Kasumi-1 (cell line): ENCODE measurements around the gene OTUB1.

ENCODE experiments used
- DNase-seq, 2 experiments: peaks; one replicate each; lab custom pipeline; 2025; lab: John Stamatoyannopoulos, UW

The OTUB1 gene

GRCh38 chr11:63978551-63979239 lies 7.5 kb upstream of the OTUB1 start:
- DNase-seq, result no peak

- no peak for DNase-seq
Observed at GRCh38 chr11:63979426-63979825, 6.8 kb upstream of the OTUB1 start.

- peak; percentile 46 to 54 for DNase-seq
Observed at GRCh38 chr11:63985812-63986155, 454 bp upstream of the OTUB1 start.

GRCh38 chr11:63986932-63987513 lies 785 bp downstream of the OTUB1 start:
- DNase-seq, result no peak

- DNase-seq, result no peak
Observed at GRCh38 chr11:63991558-63991957, 5.3 kb downstream of the OTUB1 start.

- no peak for DNase-seq
Observed at GRCh38 chr11:63993100-63993499, 6.9 kb downstream of the OTUB1 start.

GRCh38 chr11:63993993-63994392 lies 7.8 kb downstream of the OTUB1 start:
- no peak for DNase-seq

- no peak for DNase-seq
Observed at GRCh38 chr11:63996512-63996911, 10.3 kb downstream of the OTUB1 start.

GRCh38 chr11:63997104-63997700 lies 11.0 kb downstream of the OTUB1 start:
- no peak for DNase-seq

- DNase-seq, result no peak
Observed at GRCh38 chr11:63997801-63998337, 11.6 kb downstream of the OTUB1 start.

- DNase-seq, result no peak
Observed at GRCh38 chr11:63998558-63999348, 12.5 kb downstream of the OTUB1 start.

- DNase-seq, result no peak
Observed at GRCh38 chr11:63999349-64000025, 13.2 kb downstream of the OTUB1 start.

GRCh38 chr11:64000026-64000739 lies 13.9 kb downstream of the OTUB1 start:
- peak; percentile 39 to 42 for DNase-seq

- no peak for DNase-seq
Observed at GRCh38 chr11:64000740-64001483, 14.7 kb downstream of the OTUB1 start.

- DNase-seq, result peak in 1 of 2 experiments; percentile 14
Observed at GRCh38 chr11:64001484-64002420, 15.5 kb downstream of the OTUB1 start.

GRCh38 chr11:64003807-64004589 lies 17.8 kb downstream of the OTUB1 start:
- DNase-seq, result no peak

GRCh38 chr11:64004590-64004984 lies 18.3 kb downstream of the OTUB1 start:
- no peak for DNase-seq

GRCh38 chr11:64005691-64006090 lies 19.5 kb downstream of the OTUB1 start:
- DNase-seq, result no peak

GRCh38 chr11:64006398-64006797 lies 20.2 kb downstream of the OTUB1 start:
- no peak for DNase-seq
